ENCODE results near the gene PVALEF.

The PVALEF gene

GRCh38 chr17:81194225-81194760 lies 29.0 kb downstream of the PVALEF start:
- no peak for TF ChIP-seq CTCF (IDR thresholded peaks at IDR 0.05; ENCODE audit: insufficient read depth, low read length)
- TF ChIP-seq SPI1 (IDR thresholded peaks at IDR 0.05; ENCODE audit: borderline replicate concordance, low read depth): no peak
- no peak for TF ChIP-seq POLR2AphosphoS5 (IDR thresholded peaks at IDR 0.05; ENCODE audit: low read depth)
- TF ChIP-seq REST (IDR thresholded peaks at IDR 0.05; ENCODE audit: insufficient replicate concordance, low read depth): no peak
- no peak for TF ChIP-seq GABPA (IDR thresholded peaks at IDR 0.05; ENCODE audit: low read depth)
- Histone ChIP-seq H3K27me3 (ENCODE audit: insufficient read depth, poor library complexity, severe bottlenecking) (no peaks in the 10 kb centered on the region), H3K27ac (replicated peaks) (no peak overlapping the region), H3K4me3 (replicated peaks; ENCODE audit: insufficient read depth, low read length) (no peak overlapping the region)
- DNase-seq (ENCODE audit: low read depth in 1 of 2, low spot score in 1 of 2): no peak

GRCh38 chr17:81194941-81195901 lies 29.9 kb downstream of the PVALEF start:
- no peak overlapping the region for H3K4me3 ChIP-seq (replicated peaks; ENCODE audit: insufficient read depth, low read length)
- DNase-seq (ENCODE audit: low read depth in 1 of 2, low spot score in 1 of 2): no peak

More at GRCh38 chr17:81194941-81195901, 29.9 kb downstream of the PVALEF start:
- no peak overlapping the region for H3K27ac ChIP-seq (replicated peaks)
- no peaks in the 10 kb centered on the region for H3K27me3 ChIP-seq (ENCODE audit: insufficient read depth, poor library complexity, severe bottlenecking)
- no peak for TF ChIP-seq CTCF (IDR thresholded peaks at IDR 0.05; ENCODE audit: insufficient read depth, low read length)
- TF ChIP-seq POLR2AphosphoS5 (IDR thresholded peaks at IDR 0.05; ENCODE audit: low read depth): no peak
- no peak for TF ChIP-seq GABPA (IDR thresholded peaks at IDR 0.05; ENCODE audit: low read depth)
- no peak for TF ChIP-seq SPI1 (IDR thresholded peaks at IDR 0.05; ENCODE audit: borderline replicate concordance, low read depth)
- TF ChIP-seq REST (IDR thresholded peaks at IDR 0.05; ENCODE audit: insufficient replicate concordance, low read depth): no peak
